ENCODE measurements around the gene DAPK2. TPM values are rescaled to one million over a fixed set of nuclear protein-coding genes. Genes with fewer than 3 reads are reported as not detected.

The DAPK2 gene
- total RNA-seq, 1 donor from 2014 or later = 1.6 TPM

DNA sequence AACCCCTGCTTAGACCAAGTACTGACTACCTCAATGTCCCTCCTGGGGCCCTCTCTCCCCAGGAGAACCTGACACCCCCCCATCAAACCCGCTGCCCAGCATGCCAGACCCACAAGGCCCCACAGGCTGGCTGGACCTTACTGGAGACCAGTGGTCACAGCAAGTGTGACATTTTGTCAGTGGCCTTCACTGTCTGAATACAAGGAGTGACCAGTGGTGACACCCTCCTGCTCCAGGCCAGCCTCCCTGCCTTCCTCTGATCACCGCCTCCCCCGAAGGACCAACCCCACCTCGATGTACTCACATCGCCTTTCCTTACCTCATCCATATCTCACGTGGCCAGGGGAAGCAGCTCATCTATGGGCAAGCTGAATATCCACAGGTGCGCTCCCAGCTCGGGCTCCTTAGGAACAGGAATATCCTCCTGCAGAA, 150.5 kb downstream of the DAPK2 start:
- Mint-ChIP-seq H3K9me3 (ENCODE audit: low read depth) (no peaks in the 10 kb centered on the region), H3K27ac (ENCODE audit: unreplicated experiment) (no peak overlapping the region), H3K36me3 (ENCODE audit: low read depth) (no peaks in the 10 kb centered on the region), H3K4me3 (ENCODE audit: unreplicated experiment) (no peak overlapping the region), H3K27me3 (ENCODE audit: low read depth) (peaks cover 3% of the 10 kb centered on the region), H3K4me1 (ENCODE audit: low read depth) (peaks cover 17% of the 10 kb centered on the region)
- TF ChIP-seq CTCF (IDR thresholded peaks at IDR 0.05) = no peak
- no peak for DNase-seq (ENCODE audit: low spot score)

DNA sequence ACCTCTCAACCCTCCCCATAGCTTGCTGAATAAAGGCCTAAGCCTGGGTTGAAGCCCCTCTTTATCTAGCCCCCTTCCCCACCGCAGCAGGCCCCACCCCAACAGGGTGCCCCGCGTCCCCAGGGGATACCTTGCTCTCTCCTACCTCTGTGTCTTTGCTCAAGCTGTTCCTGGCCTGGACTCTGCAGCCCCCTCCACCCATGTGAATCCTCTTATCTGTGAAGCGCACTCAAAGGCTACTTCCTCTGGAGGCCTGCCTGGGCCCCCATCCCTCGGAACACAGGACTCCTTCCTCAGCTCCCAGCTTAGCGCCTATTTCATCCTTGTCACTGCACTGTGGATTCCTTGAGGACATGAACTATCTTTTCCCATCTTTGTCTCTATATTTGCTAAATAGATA, 151.1 kb downstream of the DAPK2 start:
- no peak for DNase-seq (ENCODE audit: low spot score)
- Mint-ChIP-seq H3K9me3 (ENCODE audit: low read depth) (no peaks in the 10 kb centered on the region), H3K4me1 (ENCODE audit: low read depth) (peaks cover 17% of the 10 kb centered on the region), H3K27me3 (ENCODE audit: low read depth) (peaks cover 3% of the 10 kb centered on the region), H3K27ac (ENCODE audit: unreplicated experiment) (no peak overlapping the region), H3K4me3 (ENCODE audit: unreplicated experiment) (no peak overlapping the region), H3K36me3 (ENCODE audit: low read depth) (no peaks in the 10 kb centered on the region)
- TF ChIP-seq CTCF (IDR thresholded peaks at IDR 0.05) = no peak

DNA sequence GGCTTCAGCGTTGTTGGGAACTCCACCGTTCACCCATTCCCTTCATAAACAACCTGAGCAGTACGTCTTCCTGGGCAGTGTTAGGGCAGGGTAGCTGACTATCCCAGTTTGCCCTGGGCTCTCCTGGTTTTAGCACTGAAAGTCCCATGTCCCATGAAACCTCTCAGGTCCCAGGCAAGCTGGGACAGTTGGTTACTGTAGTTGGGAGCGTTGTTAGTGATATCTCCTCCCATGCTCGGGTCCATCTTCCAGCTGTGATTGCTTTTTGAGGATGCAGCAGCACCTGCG, 151.7 kb downstream of the DAPK2 start:
- Mint-ChIP-seq H3K27ac (ENCODE audit: unreplicated experiment) (no peak overlapping the region), H3K9me3 (ENCODE audit: low read depth) (no peaks in the 10 kb centered on the region), H3K4me3 (ENCODE audit: unreplicated experiment) (no peak overlapping the region), H3K36me3 (ENCODE audit: low read depth) (no peaks in the 10 kb centered on the region), H3K4me1 (ENCODE audit: low read depth) (peaks cover 17% of the 10 kb centered on the region), H3K27me3 (ENCODE audit: low read depth) (peaks cover 3% of the 10 kb centered on the region)
- no peak for DNase-seq (ENCODE audit: low spot score)
- TF ChIP-seq CTCF (IDR thresholded peaks at IDR 0.05) = no peak

DNA sequence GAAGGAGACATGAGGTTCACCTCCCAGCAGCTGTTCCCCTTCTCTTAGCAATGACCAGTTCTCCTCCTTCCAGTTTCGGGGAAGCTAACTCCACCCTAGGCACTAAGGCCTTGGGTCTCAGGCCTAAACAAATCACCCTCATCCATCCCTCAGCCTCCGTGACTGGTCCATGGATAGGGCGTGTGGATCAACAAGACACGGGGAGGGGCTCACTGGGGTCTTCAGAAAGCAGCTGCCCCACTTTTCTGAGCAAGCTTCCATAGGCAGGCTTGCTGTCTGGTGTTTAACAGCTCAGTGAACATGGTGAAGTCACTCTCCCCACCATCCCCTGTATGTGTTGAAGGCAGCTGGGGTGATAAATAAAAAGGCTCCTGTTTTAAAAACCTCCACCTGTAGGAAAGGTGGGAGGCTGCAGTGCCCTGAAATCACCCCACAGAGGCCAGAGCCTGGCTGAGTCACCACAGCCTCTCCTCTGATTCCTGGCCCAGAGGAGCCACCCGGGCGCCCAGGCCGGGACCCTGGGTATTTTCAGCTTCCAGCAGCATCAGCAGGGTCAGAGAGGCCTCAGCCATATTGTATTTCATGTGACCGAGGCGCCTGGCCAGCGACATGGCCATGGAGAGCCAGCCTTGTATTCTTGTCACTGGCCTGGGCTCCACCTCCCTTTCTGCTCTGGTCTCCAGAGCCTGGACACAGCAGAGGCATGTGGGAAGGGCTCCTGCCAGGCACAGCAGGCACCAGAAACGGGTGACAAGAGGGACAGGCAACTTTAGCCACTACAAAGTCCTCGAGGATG, 152.2 kb downstream of the DAPK2 start:
- no peak for DNase-seq (ENCODE audit: low spot score)
- no peak for TF ChIP-seq CTCF (IDR thresholded peaks at IDR 0.05)
- no peaks in the 10 kb centered on the region for H3K36me3 Mint-ChIP-seq (ENCODE audit: low read depth)

DNA sequence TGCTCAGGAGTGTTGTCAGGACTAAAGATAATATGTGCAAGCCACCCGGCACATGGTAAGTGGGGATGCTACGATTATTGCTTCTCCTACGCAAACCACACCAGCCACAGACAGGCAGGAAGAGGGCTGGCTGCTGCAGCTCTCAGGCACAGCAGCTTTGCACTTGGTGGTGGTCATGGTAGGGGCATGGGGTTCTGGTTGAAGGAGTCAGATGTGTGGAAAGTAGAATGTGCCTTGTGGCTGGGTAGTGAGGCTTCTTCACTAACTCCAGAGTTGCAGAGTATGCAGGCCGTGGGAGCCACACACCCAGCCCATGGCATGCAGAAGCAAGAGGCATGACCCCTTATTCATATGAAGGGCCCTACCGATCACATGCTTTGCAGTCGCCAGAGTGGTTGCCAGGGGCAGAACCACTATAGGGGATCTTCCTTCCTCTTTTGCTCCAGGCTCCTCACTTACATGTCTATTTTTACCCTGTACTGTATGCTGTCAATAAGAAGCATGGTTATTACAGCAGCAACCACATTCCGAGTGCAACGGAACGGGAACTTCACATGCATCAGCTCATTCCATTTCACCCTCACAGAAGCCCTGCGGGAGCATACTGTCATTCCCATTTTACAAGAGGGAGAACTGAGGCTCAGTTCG, 153.4 kb downstream of the DAPK2 start:
- Mint-ChIP-seq H3K4me1 (ENCODE audit: low read depth) (peaks cover 17% of the 10 kb centered on the region), H3K9me3 (ENCODE audit: low read depth) (no peaks in the 10 kb centered on the region), H3K27ac (ENCODE audit: unreplicated experiment) (no peak overlapping the region), H3K4me3 (ENCODE audit: unreplicated experiment) (no peak overlapping the region), H3K36me3 (ENCODE audit: low read depth) (no peaks in the 10 kb centered on the region), H3K27me3 (ENCODE audit: low read depth) (no peaks in the 10 kb centered on the region)
- TF ChIP-seq CTCF (IDR thresholded peaks at IDR 0.05) = no peak
- no peak for DNase-seq (ENCODE audit: low spot score)

More for the DNA sequence above, 152.2 kb downstream of the DAPK2 start:
- H3K4me3 Mint-ChIP-seq (ENCODE audit: unreplicated experiment) = no peak overlapping the region
- no peaks in the 10 kb centered on the region for H3K9me3 Mint-ChIP-seq (ENCODE audit: low read depth)
- no peak overlapping the region for H3K27ac Mint-ChIP-seq (ENCODE audit: unreplicated experiment)
- H3K27me3 Mint-ChIP-seq (ENCODE audit: low read depth) = peaks cover under 1% of the 10 kb centered on the region
- H3K4me1 Mint-ChIP-seq (ENCODE audit: low read depth) = peaks cover 17% of the 10 kb centered on the region

All from chondrocyte (in vitro differentiated cells).